ENCODE results near the gene OSGEP. TPM values are rescaled to one million over a fixed set of nuclear protein-coding genes. Genes with fewer than 3 reads are reported as not detected.

OSGEP gene
- total and polyA plus RNA-seq, 5 donors from 2014 or later: 27.3 to 40.8 (median 33.1) TPM

DNA sequence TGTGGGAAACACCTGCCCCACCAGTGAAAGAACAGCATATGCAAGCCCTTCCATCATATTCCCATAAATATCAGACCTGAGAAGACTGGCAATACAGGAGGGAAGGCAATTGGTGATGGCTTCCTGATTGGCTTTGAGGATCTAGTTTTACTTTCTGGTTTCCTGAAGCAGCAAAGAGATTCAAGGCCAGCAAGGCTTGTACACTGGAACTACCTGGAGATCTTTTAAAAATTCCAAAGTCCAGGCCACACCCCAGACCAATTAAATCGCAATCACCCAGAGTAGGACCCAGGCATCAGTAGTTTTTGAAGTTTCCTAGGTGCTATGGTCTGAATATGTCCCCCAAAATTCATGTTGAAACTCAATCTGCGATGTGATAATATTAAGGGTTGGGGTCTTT lies 38.4 kb downstream of the OSGEP start:
- Histone ChIP-seq H3K27me3 (ENCODE audit: control insufficient read depth, insufficient read depth, low read length) (no peaks in the 10 kb centered on the region), H3K4me1 (ENCODE audit: control insufficient read depth, insufficient read depth, low read length, poor library complexity, severe bottlenecking) (peaks cover 18% of the 10 kb centered on the region), H3K36me3 (ENCODE audit: control insufficient read depth, insufficient read depth, low read length) (no peaks in the 10 kb centered on the region), H3K27ac (ENCODE audit: insufficient read depth, low read length, poor library complexity, severe bottlenecking) (no peak overlapping the region), H3K9me3 (ENCODE audit: control insufficient read depth in 2 of 2, low read length in 2 of 2) (no peaks in the 10 kb centered on the region), H3K4me3 (ENCODE audit: low read depth, low read length) (no peak overlapping the region)
- no peak for DNase-seq
- H3K4me3 Mint-ChIP-seq: no peak overlapping the region
- H3K9me3 Mint-ChIP-seq: no peaks in the 10 kb centered on the region
- H3K4me1 Mint-ChIP-seq: peaks cover 13 to 29% (median 19%) of the 10 kb centered on the region in 4 donors
- H3K36me3 Mint-ChIP-seq: no peaks in the 10 kb centered on the region
- H3K27me3 Mint-ChIP-seq: no peaks in the 10 kb centered on the region
- peak overlapping the region in 2 of 3 donors; percentile 1 to 32 for H3K27ac Mint-ChIP-seq
- ATAC-seq (ENCODE audit: low read depth in 2 of 2): no peak

DNA sequence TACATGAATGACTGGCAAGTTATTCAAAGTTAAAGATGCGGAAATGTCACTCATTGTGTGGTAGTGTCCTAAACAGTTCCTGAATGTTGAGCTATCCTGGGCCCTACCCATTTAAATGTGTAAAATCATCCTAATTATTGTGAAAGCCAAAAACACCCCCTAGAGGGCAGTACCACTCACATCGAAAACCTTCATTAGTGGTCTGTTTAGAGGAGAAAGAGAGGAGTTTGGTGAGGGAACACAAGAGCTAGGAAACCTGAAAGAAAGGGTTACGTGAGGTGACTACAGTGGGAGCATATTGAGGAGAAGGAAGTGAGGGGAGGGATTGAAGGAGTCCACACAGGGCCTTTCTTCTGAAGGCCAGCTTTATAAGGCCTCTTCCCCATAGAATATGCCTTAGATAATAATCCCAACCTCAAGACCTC lies 38.8 kb downstream of the OSGEP start:
- Mint-ChIP-seq H3K27ac (peak overlapping the region; percentile 1 to 61 (median 14)), H3K4me1 (peaks cover 16 to 34% (median 21%) of the 10 kb centered on the region in 4 donors), H3K36me3 (no peaks in the 10 kb centered on the region), H3K9me3 (no peaks in the 10 kb centered on the region), H3K27me3 (no peaks in the 10 kb centered on the region), H3K4me3 (peak overlapping the region in 3 of 4 donors; percentile 4 to 75 (median 31))
- ATAC-seq (ENCODE audit: low read depth in 2 of 2) (peak; percentile 43 to 44), DNase-seq (peak in 2 of 3 donors; percentile 48 to 75)
- Histone ChIP-seq H3K4me3 (ENCODE audit: low read depth, low read length) (no peak overlapping the region), H3K27ac (ENCODE audit: insufficient read depth, low read length, poor library complexity, severe bottlenecking) (no peak overlapping the region), H3K36me3 (ENCODE audit: control insufficient read depth, insufficient read depth, low read length) (no peaks in the 10 kb centered on the region), H3K27me3 (ENCODE audit: control insufficient read depth, insufficient read depth, low read length) (no peaks in the 10 kb centered on the region), H3K4me1 (ENCODE audit: control insufficient read depth, insufficient read depth, low read length, poor library complexity, severe bottlenecking) (peaks cover 18% of the 10 kb centered on the region), H3K9me3 (ENCODE audit: control insufficient read depth in 2 of 2, low read length in 2 of 2) (no peaks in the 10 kb centered on the region)

DNA sequence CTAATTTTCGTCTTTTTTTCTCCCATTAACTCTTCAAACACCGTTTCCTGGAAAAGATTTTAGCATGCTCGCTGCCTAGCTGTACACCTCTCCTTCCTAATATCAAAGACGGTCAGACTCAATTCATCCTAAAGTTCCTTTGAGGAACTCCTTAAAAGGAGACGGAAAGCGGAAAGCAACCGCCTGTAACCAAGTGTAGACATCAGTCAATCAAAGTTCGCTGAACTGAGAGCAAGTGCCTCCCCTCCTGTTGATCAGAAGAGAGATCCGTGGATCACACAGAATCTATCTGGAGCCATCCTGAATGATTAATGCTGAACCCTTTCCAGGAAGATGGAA lies 40.9 kb downstream of the OSGEP start:
- H3K4me1 Mint-ChIP-seq: peaks cover 25 to 46% (median 33%) of the 10 kb centered on the region in 4 donors

DNA sequence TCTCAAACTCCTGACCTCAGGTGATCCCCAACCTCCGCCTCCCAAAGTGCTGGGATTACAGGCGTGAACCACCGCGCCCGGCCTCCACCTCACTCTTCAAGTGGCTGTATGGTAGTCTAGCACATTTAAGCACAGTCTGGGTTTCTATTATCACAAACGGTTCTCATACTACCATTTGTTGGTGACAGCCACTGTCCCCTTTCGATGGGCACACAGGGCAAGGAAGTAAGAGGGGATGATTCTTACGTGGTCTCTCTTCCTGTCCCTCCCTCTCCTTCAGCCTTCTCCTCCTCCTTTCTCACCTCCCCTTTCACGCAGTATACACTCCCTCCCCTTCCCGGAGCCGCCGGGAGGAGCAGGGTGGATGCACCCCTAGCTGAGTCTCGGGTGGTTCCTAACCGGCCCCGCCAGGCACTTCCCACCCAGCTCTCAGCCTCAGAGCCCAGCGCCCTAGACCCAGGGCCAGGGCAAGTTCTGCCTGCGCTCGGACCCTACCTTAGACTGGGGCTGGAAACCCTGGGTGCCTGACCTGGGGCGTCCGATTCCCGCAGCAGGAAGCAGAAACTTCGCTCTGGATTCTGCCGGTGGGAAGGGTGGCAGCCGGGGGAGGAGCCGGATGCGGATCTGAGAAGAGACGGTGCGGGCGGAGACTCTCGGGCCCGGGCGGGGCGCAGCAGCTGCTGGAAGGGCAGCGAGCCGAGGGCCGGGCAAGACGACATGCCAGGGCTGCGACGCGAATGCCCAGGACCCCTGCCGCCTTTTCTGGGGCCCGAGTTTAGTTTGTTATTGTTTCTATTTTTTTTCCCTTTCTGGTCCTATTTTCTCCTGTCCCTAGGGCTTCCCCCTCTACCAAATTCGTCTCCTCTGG lies 41.5 kb downstream of the OSGEP start, which contains the start of gene TEP1:
Gene TEP1, minus strand, starts transcription at position 626 of the 868 bp plus-strand sequence. CDS start 5,062 bp downstream, outside the sequence.
- Mint-ChIP-seq H3K27me3 (no peaks in the 10 kb centered on the region), H3K4me1 (peaks cover 26 to 50% (median 36%) of the 10 kb centered on the region in 4 donors), H3K4me3 (peak within 1 kb of the TSS; percentile 97 to 100 (median 98)), H3K9me3 (no peaks in the 10 kb centered on the region), H3K27ac (peak within 1 kb of the TSS; percentile 93 to 98 (median 96)), H3K36me3 (peaks cover 9% of the 10 kb centered on the region)
- DNase-seq (peak; percentile 65 to 84 (median 66)), ATAC-seq (ENCODE audit: low read depth in 2 of 2) (peak; percentile 73 to 74)
- H3K36me3 ChIP-seq (ENCODE audit: control insufficient read depth, insufficient read depth, low read length): peaks cover 5% of the 10 kb centered on the region
- no peaks in the 10 kb centered on the region for H3K27me3 ChIP-seq (ENCODE audit: control insufficient read depth, insufficient read depth, low read length)
- H3K4me3 ChIP-seq (ENCODE audit: low read depth, low read length): peak within 1 kb of the TSS; percentile 96
- peak within 1 kb of the TSS; percentile 91 for H3K27ac ChIP-seq (ENCODE audit: insufficient read depth, low read length, poor library complexity, severe bottlenecking)
- H3K4me1 ChIP-seq (ENCODE audit: control insufficient read depth, insufficient read depth, low read length, poor library complexity, severe bottlenecking): peaks cover 18% of the 10 kb centered on the region
- no peaks in the 10 kb centered on the region for H3K9me3 ChIP-seq (ENCODE audit: control insufficient read depth in 2 of 2, low read length in 2 of 2)

More for the DNA sequence above, 40.9 kb downstream of the OSGEP start:
- peak overlapping the region; percentile 96 for H3K4me3 ChIP-seq (ENCODE audit: low read depth, low read length)
- no peaks in the 10 kb centered on the region for H3K9me3 ChIP-seq (ENCODE audit: control insufficient read depth in 2 of 2, low read length in 2 of 2)
- DNase-seq: peak in 2 of 3 donors; percentile 35 to 73
- H3K36me3 ChIP-seq (ENCODE audit: control insufficient read depth, insufficient read depth, low read length): no peaks in the 10 kb centered on the region
- no peak for ATAC-seq (ENCODE audit: low read depth in 2 of 2)
- H3K4me3 Mint-ChIP-seq: peak overlapping the region; percentile 97 to 100 (median 98)
- H3K27ac ChIP-seq (ENCODE audit: insufficient read depth, low read length, poor library complexity, severe bottlenecking): peak overlapping the region; percentile 91
- peak overlapping the region; percentile 93 to 98 (median 96) for H3K27ac Mint-ChIP-seq
- no peaks in the 10 kb centered on the region for H3K27me3 Mint-ChIP-seq
- H3K27me3 ChIP-seq (ENCODE audit: control insufficient read depth, insufficient read depth, low read length): no peaks in the 10 kb centered on the region
- peaks cover 18% of the 10 kb centered on the region for H3K4me1 ChIP-seq (ENCODE audit: control insufficient read depth, insufficient read depth, low read length, poor library complexity, severe bottlenecking)
- peaks cover 7% of the 10 kb centered on the region for H3K36me3 Mint-ChIP-seq
- no peaks in the 10 kb centered on the region for H3K9me3 Mint-ChIP-seq

DNA sequence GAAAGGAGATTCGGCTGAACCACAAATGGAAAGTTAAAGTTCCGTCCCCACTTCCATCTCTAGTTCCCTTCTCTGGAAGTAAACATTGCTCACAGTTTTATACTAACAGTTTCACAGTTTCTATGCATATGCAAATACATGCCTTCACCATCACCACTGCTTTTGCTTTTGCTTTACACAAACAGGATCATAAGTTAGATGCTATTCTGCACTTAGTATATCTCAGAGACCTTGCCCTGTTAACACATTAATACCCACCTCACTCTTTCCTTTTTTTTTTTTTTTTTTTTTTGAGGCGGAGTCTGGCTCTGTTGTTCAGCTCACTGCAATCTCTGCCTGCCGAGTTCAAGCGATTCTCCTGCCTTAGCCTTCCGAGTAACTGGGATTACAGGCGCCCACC lies 42.2 kb downstream of the OSGEP start:
- Mint-ChIP-seq H3K36me3 (peaks cover 16% of the 10 kb centered on the region), H3K27ac (peak overlapping the region; percentile 93 to 98 (median 96)), H3K4me1 (peaks cover 26 to 55% (median 41%) of the 10 kb centered on the region in 4 donors), H3K9me3 (no peaks in the 10 kb centered on the region), H3K27me3 (no peaks in the 10 kb centered on the region), H3K4me3 (peak overlapping the region; percentile 97 to 100 (median 98))
- ATAC-seq (ENCODE audit: low read depth in 2 of 2) (peak; percentile 51 to 55), DNase-seq (peak in 2 of 3 donors; percentile 44 to 71)
- no peaks in the 10 kb centered on the region for H3K9me3 ChIP-seq (ENCODE audit: control insufficient read depth in 2 of 2, low read length in 2 of 2)
- no peaks in the 10 kb centered on the region for H3K27me3 ChIP-seq (ENCODE audit: control insufficient read depth, insufficient read depth, low read length)
- H3K36me3 ChIP-seq (ENCODE audit: control insufficient read depth, insufficient read depth, low read length): peaks cover 12% of the 10 kb centered on the region
- H3K4me1 ChIP-seq (ENCODE audit: control insufficient read depth, insufficient read depth, low read length, poor library complexity, severe bottlenecking): peaks cover 18% of the 10 kb centered on the region
- H3K4me3 ChIP-seq (ENCODE audit: low read depth, low read length): peak overlapping the region; percentile 96
- H3K27ac ChIP-seq (ENCODE audit: insufficient read depth, low read length, poor library complexity, severe bottlenecking): peak overlapping the region; percentile 91

DNA sequence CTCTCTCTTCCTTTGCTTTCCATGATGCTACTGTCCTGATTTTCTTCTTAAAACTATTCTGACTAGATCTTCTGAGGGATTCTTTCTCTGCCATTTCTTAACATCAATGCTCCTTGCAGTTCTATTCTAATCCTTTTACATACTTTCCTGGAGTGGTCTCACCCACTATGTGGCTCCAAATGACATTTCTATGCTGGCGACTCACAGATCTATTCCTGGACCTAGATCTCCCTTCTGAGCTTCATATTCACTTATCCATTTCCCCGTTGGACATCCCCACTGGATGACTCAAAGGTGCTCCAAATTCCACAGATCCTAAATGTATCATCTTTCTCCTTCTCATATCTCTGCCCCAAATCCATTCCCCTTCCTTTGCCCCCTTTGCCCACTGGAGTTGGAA lies 45.4 kb downstream of the OSGEP start:
- H3K9me3 ChIP-seq (ENCODE audit: control insufficient read depth in 2 of 2, low read length in 2 of 2): no peaks in the 10 kb centered on the region
- Mint-ChIP-seq H3K36me3 (peaks cover 40% of the 10 kb centered on the region), H3K27ac (peak overlapping the region in 2 of 3 donors; percentile 2 to 39), H3K27me3 (no peaks in the 10 kb centered on the region), H3K4me1 (peaks cover 35 to 68% (median 49%) of the 10 kb centered on the region in 4 donors), H3K9me3 (no peaks in the 10 kb centered on the region), H3K4me3 (peak overlapping the region in 3 of 4 donors; percentile 18 to 75 (median 20))
- no peaks in the 10 kb centered on the region for H3K27me3 ChIP-seq (ENCODE audit: control insufficient read depth, insufficient read depth, low read length)
- no peak overlapping the region for H3K4me3 ChIP-seq (ENCODE audit: low read depth, low read length)
- peaks cover 12% of the 10 kb centered on the region for H3K4me1 ChIP-seq (ENCODE audit: control insufficient read depth, insufficient read depth, low read length, poor library complexity, severe bottlenecking)
- peaks cover 42% of the 10 kb centered on the region for H3K36me3 ChIP-seq (ENCODE audit: control insufficient read depth, insufficient read depth, low read length)
- H3K27ac ChIP-seq (ENCODE audit: insufficient read depth, low read length, poor library complexity, severe bottlenecking): no peak overlapping the region
- ATAC-seq (ENCODE audit: low read depth in 2 of 2) (no peak), DNase-seq (no peak)

DNA sequence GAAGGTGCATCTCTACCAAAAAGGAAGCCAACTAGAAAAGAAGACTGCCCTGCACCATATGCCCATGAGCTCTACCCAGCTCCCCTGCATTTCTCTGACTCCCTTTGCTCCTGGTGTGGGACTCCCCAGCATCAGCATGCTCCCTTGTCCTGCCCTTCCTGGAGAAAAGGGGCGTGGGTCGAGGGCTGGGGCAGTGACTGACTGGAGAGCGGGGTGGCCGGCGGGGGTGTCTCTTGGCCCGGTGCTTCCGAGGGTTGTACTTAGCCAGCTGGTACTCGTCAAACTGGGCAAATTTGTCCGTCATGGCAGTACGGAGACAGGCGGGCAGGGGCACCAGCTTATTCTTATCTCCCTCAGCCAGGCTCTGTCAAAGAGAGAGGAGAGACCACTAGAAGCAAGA lies 51.1 kb downstream of the OSGEP start:
- Mint-ChIP-seq H3K4me1 (peaks cover 15 to 44% (median 30%) of the 10 kb centered on the region in 4 donors), H3K9me3 (no peaks in the 10 kb centered on the region), H3K36me3 (peaks cover 62% of the 10 kb centered on the region), H3K27ac (no peak overlapping the region), H3K4me3 (no peak overlapping the region), H3K27me3 (no peaks in the 10 kb centered on the region)
- Histone ChIP-seq H3K4me3 (ENCODE audit: low read depth, low read length) (no peak overlapping the region), H3K4me1 (ENCODE audit: control insufficient read depth, insufficient read depth, low read length, poor library complexity, severe bottlenecking) (no peaks in the 10 kb centered on the region), H3K27ac (ENCODE audit: insufficient read depth, low read length, poor library complexity, severe bottlenecking) (no peak overlapping the region), H3K27me3 (ENCODE audit: control insufficient read depth, insufficient read depth, low read length) (no peaks in the 10 kb centered on the region), H3K9me3 (ENCODE audit: control insufficient read depth in 2 of 2, low read length in 2 of 2) (no peaks in the 10 kb centered on the region), H3K36me3 (ENCODE audit: control insufficient read depth, insufficient read depth, low read length) (peaks cover 90% of the 10 kb centered on the region)
- DNase-seq (no peak), ATAC-seq (ENCODE audit: low read depth in 2 of 2) (no peak)

Measured in CD4-positive, CD25-positive, alpha-beta regulatory T cell (primary cell).